Muscle layer of duodenum (tissue), 2 donors: ENCODE results near the gene IGSF11.

Experiments
- H3K27ac ChIP-seq: one replicate; pipeline ENCODE4 v1.7.0; 2013; ENCODE audit warnings: mild to moderate bottlenecking, low read length
- H3K27me3 ChIP-seq: one replicate; pipeline ENCODE4 v1.7.0; 2013; ENCODE audit warnings: low read depth, mild to moderate bottlenecking, control low read depth, low read length
- H3K36me3 ChIP-seq, 2 donors: one replicate each; pipeline ENCODE4 v1.7.0; 2013; ENCODE audit warnings: low read length in 2 of 2, control low read depth in 1 of 2, mild to moderate bottlenecking in 1 of 2; ENCODE audit not compliant: insufficient read depth in 2 of 2, control insufficient read depth in 1 of 2
- H3K4me1 ChIP-seq, 2 donors: one replicate each; pipeline ENCODE4 v1.7.0; 2013; ENCODE audit warnings: low read length in 2 of 2, mild to moderate bottlenecking in 2 of 2, control low read depth in 1 of 2, moderate library complexity in 1 of 2; ENCODE audit not compliant: insufficient read depth in 2 of 2, control insufficient read depth in 1 of 2
- H3K4me3 ChIP-seq, 2 donors: one replicate each; pipeline ENCODE4 v1.7.0; 2013; ENCODE audit warnings: low read length in 2 of 2, low read depth in 1 of 2, mild to moderate bottlenecking in 1 of 2
- H3K9me3 ChIP-seq, 2 donors: one replicate each; pipeline ENCODE4 v1.7.0; 2013; ENCODE audit warnings: low read length in 2 of 2, control low read depth in 1 of 2, mild to moderate bottlenecking in 1 of 2; ENCODE audit not compliant: control insufficient read depth in 1 of 2
- donor health status: healthy.

The IGSF11 gene

GRCh38 chr3:118946449-118946848 is 88.2 kb downstream of the IGSF11 start:
- no peaks in the 10 kb centered on the region for H3K27me3 ChIP-seq
- no peak overlapping the region for H3K27ac ChIP-seq
- H3K9me3 ChIP-seq = no peaks in the 10 kb centered on the region
- H3K36me3 ChIP-seq = no peaks in the 10 kb centered on the region
- H3K4me3 ChIP-seq = no peak overlapping the region
- H3K4me1 ChIP-seq = no peaks in the 10 kb centered on the region

DNA sequence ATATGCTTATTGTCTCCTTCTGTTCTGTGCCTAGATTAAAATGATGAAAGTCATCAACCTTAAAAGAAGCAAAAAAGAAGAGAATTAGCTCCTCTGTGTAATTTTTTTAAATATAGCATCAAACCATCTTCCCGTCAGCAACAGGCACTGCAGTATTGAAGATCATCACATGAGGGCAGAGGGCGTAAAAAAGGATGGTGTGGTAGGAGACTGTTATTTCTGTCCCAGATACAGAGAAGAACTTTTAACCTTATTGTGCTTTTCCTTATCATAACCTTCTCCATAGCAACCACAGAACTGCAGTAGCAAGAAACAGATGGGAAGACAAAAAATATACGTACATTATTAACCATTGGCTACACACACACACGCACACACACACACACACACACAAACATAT is 88.8 kb downstream of the IGSF11 start:
- Histone ChIP-seq H3K4me1 (no peaks in the 10 kb centered on the region), H3K27ac (no peak overlapping the region), H3K27me3 (no peaks in the 10 kb centered on the region), H3K9me3 (no peaks in the 10 kb centered on the region), H3K4me3 (no peak overlapping the region), H3K36me3 (no peaks in the 10 kb centered on the region)

DNA sequence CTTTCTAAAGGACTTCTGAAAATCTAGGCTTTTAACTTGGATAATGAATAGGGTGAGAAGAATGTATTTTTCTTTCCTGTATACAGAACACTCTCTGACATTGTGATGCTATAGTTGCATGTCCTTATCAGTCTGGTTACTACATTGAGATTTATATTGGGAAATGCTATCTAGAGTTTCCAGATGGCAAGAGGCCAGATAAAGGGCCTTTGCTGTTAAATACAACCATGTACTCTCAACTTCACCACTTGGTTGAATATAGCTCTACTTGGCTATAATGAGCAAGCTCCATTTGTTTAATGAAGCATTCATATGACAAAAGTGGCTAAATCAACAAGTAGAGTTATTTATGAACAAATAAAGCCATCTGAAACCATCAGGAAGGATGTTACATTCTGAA is 91.0 kb downstream of the IGSF11 start:
- Histone ChIP-seq H3K9me3 (no peaks in the 10 kb centered on the region), H3K27ac (no peak overlapping the region), H3K36me3 (no peaks in the 10 kb centered on the region), H3K4me3 (no peak overlapping the region), H3K27me3 (no peaks in the 10 kb centered on the region), H3K4me1 (no peaks in the 10 kb centered on the region)

DNA sequence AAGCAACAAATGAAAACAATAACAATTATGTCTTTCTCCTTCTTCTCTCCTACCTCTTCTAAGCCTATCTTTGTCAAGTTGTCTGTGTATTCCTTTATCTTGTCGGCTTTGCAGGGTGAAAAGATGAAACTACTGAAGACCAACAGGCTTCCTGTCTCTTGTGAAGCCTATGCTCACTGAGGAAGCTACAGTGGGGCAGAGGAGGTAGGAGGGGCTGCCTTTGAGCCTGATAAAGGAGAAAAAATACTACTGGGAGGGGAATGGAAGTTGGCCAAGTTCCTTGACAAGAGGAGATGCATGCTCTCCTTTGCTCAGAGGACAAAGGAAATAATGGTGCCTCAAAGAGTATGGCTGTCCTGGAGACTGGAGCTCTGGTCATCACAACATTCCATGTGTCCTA is 92.0 kb downstream of the IGSF11 start:
- no peak overlapping the region for H3K27ac ChIP-seq
- no peaks in the 10 kb centered on the region for H3K36me3 ChIP-seq
- H3K4me3 ChIP-seq = no peak overlapping the region
- H3K4me1 ChIP-seq = no peaks in the 10 kb centered on the region
- H3K9me3 ChIP-seq = no peaks in the 10 kb centered on the region
- no peaks in the 10 kb centered on the region for H3K27me3 ChIP-seq

DNA sequence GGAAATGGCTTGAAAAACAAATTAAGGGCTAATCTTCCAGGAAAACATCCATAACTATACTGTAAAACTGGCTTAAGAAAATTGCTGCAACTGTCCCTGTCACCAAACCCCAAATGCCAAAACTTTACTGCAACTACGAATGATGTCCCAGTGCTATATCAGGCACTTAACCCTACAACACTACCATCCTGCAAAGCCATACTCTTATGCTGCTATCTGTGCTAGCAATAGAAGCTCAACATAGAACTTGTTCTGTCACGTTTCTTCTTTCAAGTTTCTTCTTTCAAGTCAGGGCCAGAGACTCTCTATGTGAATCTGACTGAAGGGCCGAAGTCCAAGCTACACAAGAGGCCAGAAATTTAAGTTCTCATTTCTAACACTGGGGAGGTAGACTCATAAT is 92.5 kb downstream of the IGSF11 start:
- Histone ChIP-seq H3K4me3 (no peak overlapping the region), H3K27ac (no peak overlapping the region), H3K36me3 (no peaks in the 10 kb centered on the region), H3K4me1 (no peaks in the 10 kb centered on the region), H3K9me3 (no peaks in the 10 kb centered on the region), H3K27me3 (no peaks in the 10 kb centered on the region)

- H3K9me3 ChIP-seq = no peaks in the 10 kb centered on the region
- H3K27me3 ChIP-seq = no peaks in the 10 kb centered on the region
- H3K36me3 ChIP-seq = no peaks in the 10 kb centered on the region
- no peak overlapping the region for H3K27ac ChIP-seq
- H3K4me3 ChIP-seq = no peak overlapping the region
- no peaks in the 10 kb centered on the region for H3K4me1 ChIP-seq
These were observed 93.4 kb downstream of the IGSF11 start for GRCh38 chr3:118941236-118941635.

GRCh38 chr3:118938183-118938961 is 96.3 kb downstream of the IGSF11 start:
- H3K4me3 ChIP-seq = no peak overlapping the region
- no peaks in the 10 kb centered on the region for H3K27me3 ChIP-seq
- H3K36me3 ChIP-seq = no peaks in the 10 kb centered on the region
- H3K27ac ChIP-seq = no peak overlapping the region
- H3K4me1 ChIP-seq = no peaks in the 10 kb centered on the region
- H3K9me3 ChIP-seq = no peaks in the 10 kb centered on the region

DNA sequence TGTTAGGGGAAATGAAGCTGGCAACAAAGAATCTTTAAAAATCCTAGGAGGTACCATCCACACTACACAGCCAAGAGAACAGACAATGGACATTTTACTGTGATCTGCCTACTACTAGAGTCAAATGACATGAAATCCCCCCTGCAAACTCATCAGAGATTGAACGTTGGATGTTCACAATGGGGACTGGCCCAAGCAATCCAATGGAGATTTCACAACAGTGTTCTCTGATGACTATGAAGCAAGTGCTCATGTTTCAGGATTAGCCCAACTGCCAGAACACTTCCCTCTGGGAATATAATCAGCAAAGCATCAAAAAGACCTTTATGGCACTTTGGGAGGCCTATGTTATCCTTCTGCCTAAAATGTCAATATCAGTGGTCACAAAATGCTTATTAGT is 97.8 kb downstream of the IGSF11 start:
- H3K4me1 ChIP-seq = no peaks in the 10 kb centered on the region
- H3K4me3 ChIP-seq = no peak overlapping the region
- H3K27ac ChIP-seq = no peak overlapping the region
- no peaks in the 10 kb centered on the region for H3K36me3 ChIP-seq
- no peaks in the 10 kb centered on the region for H3K27me3 ChIP-seq
- no peaks in the 10 kb centered on the region for H3K9me3 ChIP-seq

DNA sequence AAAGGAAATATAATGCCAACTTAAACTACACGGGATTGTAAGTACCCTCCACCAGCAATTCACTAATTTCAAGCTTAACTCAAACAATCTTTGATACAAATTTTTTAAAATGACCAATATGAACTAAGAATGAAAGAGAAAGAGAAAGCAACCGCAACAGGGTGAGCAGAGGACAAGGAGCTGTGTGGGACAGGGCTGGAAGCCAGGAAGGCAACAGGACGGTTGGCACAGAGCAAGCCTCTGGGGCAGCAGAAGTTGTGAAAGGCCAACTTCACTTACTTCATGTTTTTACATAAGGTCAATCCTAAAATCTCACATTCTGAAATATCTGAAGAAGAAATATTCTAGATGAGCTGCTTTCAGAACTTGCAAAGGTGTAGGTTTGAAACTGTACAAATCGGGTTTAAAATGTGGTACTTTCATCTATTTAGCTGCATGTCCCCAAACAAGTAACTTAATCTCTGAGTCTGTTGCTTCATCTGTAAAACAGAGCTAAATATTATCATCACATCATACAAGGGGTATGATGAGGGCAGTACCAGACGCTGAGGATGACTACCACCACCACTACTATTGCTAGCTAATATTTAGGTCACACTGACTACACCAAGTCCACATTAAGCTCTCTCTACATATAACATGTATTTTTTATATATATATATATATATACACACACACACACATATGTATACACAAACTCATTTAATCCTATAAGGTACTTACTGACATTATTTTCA is 101.7 kb downstream of the IGSF11 start:
- Histone ChIP-seq H3K9me3 (no peaks in the 10 kb centered on the region), H3K4me1 (no peaks in the 10 kb centered on the region), H3K36me3 (no peaks in the 10 kb centered on the region), H3K27me3 (no peaks in the 10 kb centered on the region), H3K27ac (no peak overlapping the region), H3K4me3 (no peak overlapping the region)

DNA sequence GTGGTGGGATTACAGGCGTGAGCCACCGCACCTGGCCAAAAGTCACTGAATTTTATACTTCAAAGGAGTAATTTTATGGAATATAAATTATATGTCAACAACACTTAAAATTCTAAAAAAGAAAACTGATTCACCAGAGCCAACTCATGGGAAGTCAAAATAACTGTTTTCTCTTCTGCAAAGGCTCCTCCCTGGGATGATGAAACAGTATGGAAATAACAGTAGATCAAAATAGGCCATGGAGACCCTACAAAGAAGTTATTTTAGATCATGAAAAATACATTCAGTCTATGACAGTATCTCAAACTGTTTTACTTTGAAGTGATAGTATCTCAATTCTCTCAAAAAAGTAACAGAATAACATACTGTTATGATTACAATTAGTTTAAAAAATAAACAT is 102.7 kb downstream of the IGSF11 start:
- Histone ChIP-seq H3K27me3 (no peaks in the 10 kb centered on the region), H3K27ac (no peak overlapping the region), H3K9me3 (no peaks in the 10 kb centered on the region), H3K4me1 (no peaks in the 10 kb centered on the region), H3K36me3 (no peaks in the 10 kb centered on the region), H3K4me3 (no peak overlapping the region)

DNA sequence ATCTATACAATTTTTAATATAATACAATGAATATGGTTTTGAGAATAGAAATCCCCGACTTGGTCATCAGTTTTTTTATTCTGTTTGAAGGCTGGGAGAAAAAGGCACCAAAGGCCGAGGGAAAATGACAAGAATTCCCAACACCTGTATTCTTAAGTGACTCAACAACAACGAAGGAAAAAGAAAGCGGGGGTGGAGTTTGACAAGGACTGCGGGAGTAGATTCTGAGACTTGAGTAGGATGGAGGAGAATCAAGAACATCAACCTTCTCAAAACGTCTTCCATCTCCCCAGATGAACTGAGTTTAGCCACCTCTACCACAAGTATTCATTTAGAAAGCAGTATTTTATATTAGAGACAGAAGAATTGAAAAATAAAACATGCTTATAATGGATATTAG is 107.2 kb downstream of the IGSF11 start:
- Histone ChIP-seq H3K4me3 (no peak overlapping the region), H3K9me3 (no peaks in the 10 kb centered on the region), H3K27me3 (no peaks in the 10 kb centered on the region), H3K27ac (no peak overlapping the region), H3K4me1 (no peaks in the 10 kb centered on the region), H3K36me3 (no peaks in the 10 kb centered on the region)

DNA sequence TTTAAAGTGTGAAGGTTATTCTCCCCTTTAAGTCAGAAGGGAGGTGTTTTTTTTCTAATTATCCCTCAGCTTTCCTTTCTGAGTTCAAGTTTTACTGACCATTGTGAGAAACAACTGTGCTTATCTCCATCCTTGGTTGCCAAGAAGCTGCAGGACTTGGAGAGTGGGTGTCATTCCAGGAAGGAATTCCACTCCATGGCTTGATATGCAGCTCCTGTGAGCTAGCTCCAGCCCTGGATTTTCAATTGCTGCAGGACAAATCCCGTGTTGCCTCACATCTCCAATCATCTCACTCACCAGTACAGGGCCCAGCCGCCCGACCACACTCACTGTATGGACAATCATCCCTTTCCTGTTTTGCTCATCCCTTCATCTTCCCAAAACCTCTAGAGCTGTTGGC is 122.5 kb downstream of the IGSF11 start:
- H3K27me3 ChIP-seq = no peaks in the 10 kb centered on the region
- no peaks in the 10 kb centered on the region for H3K36me3 ChIP-seq
- no peak overlapping the region for H3K4me3 ChIP-seq
- no peaks in the 10 kb centered on the region for H3K9me3 ChIP-seq
- H3K4me1 ChIP-seq = no peaks in the 10 kb centered on the region
- H3K27ac ChIP-seq = no peak overlapping the region
